H1 (cell line): ENCODE measurements around the gene NENF. TPM values are rescaled to one million over a fixed set of nuclear protein-coding genes. Genes with fewer than 3 reads are reported as not detected.

Source experiments
- ASH2L ChIP-seq: fragments of 200-600, 300-600 bp; sonication (generic); IDR thresholded peaks from one replicate; pipeline ENCODE4 v1.7.1; 2017; ENCODE audit warnings: low read length
- CHD2 ChIP-seq: IDR thresholded peaks from 2 replicates; pipeline ENCODE4 v1.6.1; 2012; ENCODE audit warnings: low read length, improper control_type of control experiment
- CHD7 ChIP-seq: fragments of 300-600 bp; sonication (generic); IDR thresholded peaks from 2 replicates; pipeline ENCODE4 v1.7.1; 2012; ENCODE audit warnings: low read length, moderate library complexity, mild to moderate bottlenecking, inconsistent platforms; ENCODE audit not compliant: insufficient replicate concordance
- EP300 ChIP-seq, 2 experiments: IDR thresholded peaks; 1 replicate in 1 of 2; 2 replicates in 1 of 2; pipeline ENCODE4 v1.6.1; 2011 to 2012; ENCODE audit warnings: low read depth in 2 of 2, low read length in 2 of 2, mild to moderate bottlenecking in 2 of 2, borderline replicate concordance in 1 of 2, inconsistent platforms in 1 of 2, moderate library complexity in 1 of 2
- EZH2 ChIP-seq: fragments of 200-600 bp; sonication (generic); IDR thresholded peaks from 2 replicates; pipeline ENCODE4 v1.7.1; 2012; ENCODE audit warnings: low read depth, mild to moderate bottlenecking, moderate library complexity, low read length, inconsistent platforms; ENCODE audit not compliant: severe bottlenecking
- JUN ChIP-seq: IDR thresholded peaks from 2 replicates; pipeline ENCODE4 v1.6.1; 2011; ENCODE audit warnings: low read depth, mild to moderate bottlenecking, improper control_type of control experiment, low read length
- NRF1 ChIP-seq: IDR thresholded peaks from 2 replicates; pipeline ENCODE4 v1.6.1; 2011; ENCODE audit warnings: mild to moderate bottlenecking, low read depth, low read length, improper control_type of control experiment
- RFX5 ChIP-seq: IDR thresholded peaks from 2 replicates; pipeline ENCODE4 v1.6.1; 2011; ENCODE audit warnings: low read depth, low read length, improper control_type of control experiment, borderline replicate concordance
- RXRA ChIP-seq: IDR thresholded peaks from 2 replicates; pipeline ENCODE4 v1.6.1; 2011; ENCODE audit warnings: low read depth, mild to moderate bottlenecking, low read length, moderate library complexity; ENCODE audit not compliant: insufficient read depth
- TAF7 ChIP-seq: optimal IDR thresholded peaks from 2 replicates; pipeline ENCODE3; 2011; ENCODE audit warnings: low read depth, mild to moderate bottlenecking, inconsistent platforms, low read length, moderate library complexity, borderline replicate concordance
- polyA plus RNA-seq, 7 experiments: library from polyadenylated mRNA; depleted of rRNA in 3 of 7; stranded (reverse) in 5 of 7; unstranded in 2 of 7; fragments of >200 nt in 5 of 7; fragments of 200-250 nt in 2 of 7; gene quantifications; 1 replicate in 5 of 7; 2 replicates in 1 of 7; 4 replicates in 1 of 7; pipeline versions ENCODE4 v1.2.1 to v1.2.3, GENCODE V29; 2011 to 2013; ENCODE audit warnings: missing spikeins in 2 of 7, mixed read lengths in 2 of 7
- total RNA-seq: library from RNA; stranded (reverse); fragmentation: NEBNext Ultra II Directional; extraction: Animal tissue kit (Norgen Biotek cat#: 25700); gene quantifications from 2 replicates; pipeline ENCODE4 v1.2.1, GENCODE V29; 2021

Gene NENF
- total and polyA plus RNA-seq, 2 of the 8 experiments (the other 6 are each of a cell fraction or from before 2014, with no cell fraction given) = 27.0 to 28.0 TPM

GRCh38 chr1:212414328-212415106, 18.2 kb upstream of the NENF start, which contains the start of gene PACC1 (continued):
- TF ChIP-seq CHD7 = no peak
- peak; percentile 90 for TF ChIP-seq TAF7
- no peak for TF ChIP-seq JUN
- TF ChIP-seq ASH2L = peak; percentile 51
- no peak for TF ChIP-seq RFX5
- peak; percentile 89 for TF ChIP-seq NRF1
- peak; percentile 49 for TF ChIP-seq EZH2
- TF ChIP-seq CHD2 = peak; percentile 59; the same call in 1 of the 2 replicates
- no peak for TF ChIP-seq RXRA
- TF ChIP-seq EP300 (IDR thresholded peaks at IDR 0.05; ENCODE audit: borderline replicate concordance in 1 of 2, low read depth in 2 of 2, low read length in 2 of 2) = no peak
